ENCODE results near the gene SPATA46. TPM values are rescaled to one million over a fixed set of nuclear protein-coding genes. Genes with fewer than 3 reads are reported as not detected.

The SPATA46 gene
- polyA plus RNA-seq, 1 donor (not counting 4 experiments of a cell fraction or from before 2014, with no cell fraction given) = not detected

DNA sequence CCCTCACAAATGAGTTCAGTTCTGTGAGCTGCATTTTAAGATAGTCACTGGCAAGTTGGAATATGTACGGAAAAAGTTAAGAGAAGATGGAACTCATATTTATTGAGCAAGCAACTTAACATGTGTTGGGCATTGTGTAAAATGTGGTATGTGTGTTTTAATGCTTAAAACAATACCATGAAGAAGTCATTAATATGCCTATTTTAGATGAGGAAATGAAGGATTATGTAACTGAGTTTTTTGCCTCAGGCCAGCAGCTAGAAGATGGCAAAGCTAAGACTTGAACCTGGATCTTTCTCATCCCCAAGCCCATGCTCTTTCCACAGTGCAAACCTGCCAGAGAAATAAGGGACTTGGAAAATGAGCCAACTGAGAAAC lies 48.9 kb downstream of the SPATA46 start:
- Histone ChIP-seq H3K27ac (ENCODE audit: control insufficient read depth, insufficient read depth, low read length) (no peak overlapping the region), H3K9ac (ENCODE audit: control insufficient read depth, extremely low read depth, insufficient read depth, low read length) (no peak overlapping the region), H3K79me2 (ENCODE audit: control insufficient read depth, insufficient read depth, low read length) (no peaks in the 10 kb centered on the region), H2AFZ (ENCODE audit: control insufficient read depth, low read length) (no peak overlapping the region), H4K20me1 (ENCODE audit: control insufficient read depth, extremely low read depth, insufficient read depth, low read length) (no peaks in the 10 kb centered on the region), H3K4me1 (ENCODE audit: control insufficient read depth, extremely low read depth, insufficient read depth, low read length) (no peaks in the 10 kb centered on the region), H3K9me1 (ENCODE audit: control insufficient read depth, extremely low read depth, insufficient read depth, low read length) (no peaks in the 10 kb centered on the region), H3K4me2 (ENCODE audit: control insufficient read depth, extremely low read depth, insufficient read depth, low read depth, low read length) (no peak overlapping the region), H3K4me3 (ENCODE audit: control insufficient read depth in 2 of 3, extremely low read depth in 1 of 3, insufficient read depth in 2 of 3, low read depth in 1 of 3, low read length in 3 of 3) (no peak overlapping the region), H3K9me3 (ENCODE audit: control insufficient read depth, low read depth, low read length) (no peaks in the 10 kb centered on the region), H3K27me3 (ENCODE audit: control insufficient read depth, extremely low read depth, insufficient read depth, low read length) (no peaks in the 10 kb centered on the region), H3K36me3 (ENCODE audit: control insufficient read depth in 2 of 2, extremely low read depth in 1 of 2, insufficient read depth in 2 of 2, low read length in 2 of 2) (no peaks in the 10 kb centered on the region)
- DNase-seq (ENCODE audit: low read depth, low spot score) (no peak), FAIRE-seq (no peak)
- dilution Hi-C loops (cut with MboI; ENCODE audit: extremely low pct_ligation_motif_present, low sequenced_read_pairs) = no loop called here
- no peak for TF ChIP-seq EZH2 (IDR thresholded peaks at IDR 0.05; ENCODE audit: low read length)
- TF ChIP-seq, protein P1, sequence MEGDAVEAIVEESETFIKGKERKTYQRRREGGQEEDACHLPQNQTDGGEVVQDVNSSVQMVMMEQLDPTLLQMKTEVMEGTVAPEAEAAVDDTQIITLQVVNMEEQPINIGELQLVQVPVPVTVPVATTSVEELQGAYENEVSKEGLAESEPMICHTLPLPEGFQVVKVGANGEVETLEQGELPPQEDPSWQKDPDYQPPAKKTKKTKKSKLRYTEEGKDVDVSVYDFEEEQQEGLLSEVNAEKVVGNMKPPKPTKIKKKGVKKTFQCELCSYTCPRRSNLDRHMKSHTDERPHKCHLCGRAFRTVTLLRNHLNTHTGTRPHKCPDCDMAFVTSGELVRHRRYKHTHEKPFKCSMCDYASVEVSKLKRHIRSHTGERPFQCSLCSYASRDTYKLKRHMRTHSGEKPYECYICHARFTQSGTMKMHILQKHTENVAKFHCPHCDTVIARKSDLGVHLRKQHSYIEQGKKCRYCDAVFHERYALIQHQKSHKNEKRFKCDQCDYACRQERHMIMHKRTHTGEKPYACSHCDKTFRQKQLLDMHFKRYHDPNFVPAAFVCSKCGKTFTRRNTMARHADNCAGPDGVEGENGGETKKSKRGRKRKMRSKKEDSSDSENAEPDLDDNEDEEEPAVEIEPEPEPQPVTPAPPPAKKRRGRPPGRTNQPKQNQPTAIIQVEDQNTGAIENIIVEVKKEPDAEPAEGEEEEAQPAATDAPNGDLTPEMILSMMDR (optimal IDR thresholded peaks at IDR 0.05 in 1 of 3, IDR thresholded peaks at IDR 0.05 in 1 of 3, conservative IDR thresholded peaks at IDR 0.05 in 1 of 3; ENCODE audit: extremely low read depth in 1 of 3, insufficient read depth in 2 of 3, low read length in 3 of 3) = no peak

DNA sequence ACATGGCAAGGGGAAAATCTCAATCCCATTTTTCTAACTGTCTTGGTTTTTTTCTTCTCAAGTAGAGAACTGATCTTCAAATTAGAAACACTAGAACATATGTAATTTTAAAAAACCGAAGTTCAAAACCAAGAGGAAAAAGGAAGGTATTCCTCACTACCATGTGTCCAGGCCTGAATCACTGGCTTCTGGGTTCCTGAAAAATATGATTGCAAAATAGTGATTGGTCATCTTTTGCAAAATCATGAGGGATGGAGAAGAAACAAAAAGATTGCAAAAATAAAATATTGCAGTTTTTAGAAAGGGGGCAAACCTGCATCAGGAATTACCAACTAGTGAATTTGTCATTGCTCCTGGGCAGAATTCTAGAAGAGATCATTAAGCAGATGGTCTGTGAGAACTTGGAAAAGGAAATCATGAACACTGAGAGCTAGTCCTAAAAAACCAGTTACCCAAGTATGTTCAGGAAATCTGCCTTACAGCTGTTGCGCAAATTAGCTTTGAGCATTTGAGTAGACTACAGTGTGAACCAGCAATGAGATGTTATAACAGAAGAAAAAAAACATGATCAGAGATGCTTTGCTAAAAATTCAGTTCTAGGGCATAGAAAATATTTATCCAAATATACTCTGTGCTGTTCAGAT lies 49.4 kb downstream of the SPATA46 start:
- Histone ChIP-seq H3K79me2 (ENCODE audit: control insufficient read depth, insufficient read depth, low read length) (no peaks in the 10 kb centered on the region), H3K9ac (ENCODE audit: control insufficient read depth, extremely low read depth, insufficient read depth, low read length) (no peak overlapping the region), H3K4me1 (ENCODE audit: control insufficient read depth, extremely low read depth, insufficient read depth, low read length) (no peaks in the 10 kb centered on the region), H3K4me2 (ENCODE audit: control insufficient read depth, extremely low read depth, insufficient read depth, low read depth, low read length) (no peak overlapping the region), H3K36me3 (ENCODE audit: control insufficient read depth in 2 of 2, extremely low read depth in 1 of 2, insufficient read depth in 2 of 2, low read length in 2 of 2) (no peaks in the 10 kb centered on the region), H3K27ac (ENCODE audit: control insufficient read depth, insufficient read depth, low read length) (no peak overlapping the region), H2AFZ (ENCODE audit: control insufficient read depth, low read length) (no peak overlapping the region), H4K20me1 (ENCODE audit: control insufficient read depth, extremely low read depth, insufficient read depth, low read length) (no peaks in the 10 kb centered on the region), H3K4me3 (ENCODE audit: control insufficient read depth in 2 of 3, extremely low read depth in 1 of 3, insufficient read depth in 2 of 3, low read depth in 1 of 3, low read length in 3 of 3) (no peak overlapping the region), H3K9me3 (ENCODE audit: control insufficient read depth, low read depth, low read length) (no peaks in the 10 kb centered on the region), H3K9me1 (ENCODE audit: control insufficient read depth, extremely low read depth, insufficient read depth, low read length) (no peaks in the 10 kb centered on the region), H3K27me3 (ENCODE audit: control insufficient read depth, extremely low read depth, insufficient read depth, low read length) (no peaks in the 10 kb centered on the region)
- FAIRE-seq (no peak), DNase-seq (ENCODE audit: low read depth, low spot score) (no peak)
- dilution Hi-C loops (cut with MboI; ENCODE audit: extremely low pct_ligation_motif_present, low sequenced_read_pairs) = no loop called here
- no peak for TF ChIP-seq EZH2 (IDR thresholded peaks at IDR 0.05; ENCODE audit: low read length)
- TF ChIP-seq, protein P1 (optimal IDR thresholded peaks at IDR 0.05 in 1 of 3, IDR thresholded peaks at IDR 0.05 in 1 of 3, conservative IDR thresholded peaks at IDR 0.05 in 1 of 3; ENCODE audit: extremely low read depth in 1 of 3, insufficient read depth in 2 of 3, low read length in 3 of 3) = no peak

Measured in keratinocyte (primary cell).